ENCODE data around the gene KDM4B. TPM values are rescaled to one million over a fixed set of nuclear protein-coding genes. Genes with fewer than 3 reads are reported as not detected.

Gene KDM4B
- total RNA-seq, 1 experiment from 2014 or later, result 35.9 TPM

DNA sequence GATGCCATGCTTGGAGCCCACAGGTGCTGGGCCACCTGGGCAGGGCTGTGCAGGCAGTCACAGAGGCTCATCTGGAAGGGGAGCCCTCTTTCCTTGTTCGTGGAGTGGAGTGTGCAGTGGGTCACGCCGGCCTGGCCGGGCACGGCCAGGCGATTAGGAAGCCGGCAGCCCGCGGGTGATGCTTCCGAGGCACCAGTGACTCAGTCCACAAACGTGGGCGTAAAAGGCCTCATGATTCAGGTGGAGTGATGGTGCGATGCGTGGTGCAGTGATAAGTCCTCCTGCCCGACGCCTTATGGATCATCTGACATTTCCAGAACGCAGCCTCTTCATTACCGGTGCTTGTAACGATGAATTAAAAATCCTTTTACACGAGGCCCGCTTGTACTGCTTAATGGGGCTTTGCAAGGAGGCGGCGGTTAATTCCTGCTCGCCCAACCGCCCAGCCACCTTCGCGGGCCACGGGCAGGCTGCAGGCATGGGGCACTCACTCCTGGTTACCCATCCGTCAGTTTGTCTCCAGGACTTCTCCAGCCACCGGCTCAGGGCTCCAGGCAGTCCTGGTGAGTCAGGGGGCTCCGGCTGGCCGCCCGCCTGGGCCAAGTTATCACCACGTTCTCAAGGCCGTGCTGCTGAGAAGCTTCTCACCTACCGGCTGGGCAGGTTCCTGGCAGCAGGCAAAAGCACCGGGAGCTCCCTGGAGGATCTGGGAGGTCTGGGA lies 172.4 kb downstream of the KDM4B start:
- no peak overlapping the region for H3K4me3 ChIP-seq (replicated peaks in 1 of 2; ENCODE audit: low read depth in 1 of 2, low read length in 2 of 2)
- H3K27me3 ChIP-seq (ENCODE audit: insufficient read depth, low read length), result no peaks in the 10 kb centered on the region
- no peaks in the 10 kb centered on the region; a peak in 2 of 4 replicates for H3K36me3 ChIP-seq (ENCODE audit: control insufficient read depth in 1 of 2, insufficient read depth in 2 of 2, low read length in 2 of 2)
- H4K20me1 ChIP-seq (ENCODE audit: insufficient read depth), result no peaks in the 10 kb centered on the region
- DNase-seq (ENCODE audit: low read depth, low spot score) (no peak), ATAC-seq (no peak)
- no peak for TF ChIP-seq SIN3A (IDR thresholded peaks at IDR 0.05; ENCODE audit: low read depth)
- no peak for TF ChIP-seq ATF3 (IDR thresholded peaks at IDR 0.05)
- no peak for TF ChIP-seq MAX (IDR thresholded peaks at IDR 0.05)
- TF ChIP-seq ZNF274 (IDR thresholded peaks at IDR 0.05; ENCODE audit: low read depth, low read length), result no peak
- no peak for TF ChIP-seq CEBPB (IDR thresholded peaks at IDR 0.05; ENCODE audit: low read depth)
- no peak for TF ChIP-seq SRF (IDR thresholded peaks at IDR 0.05; ENCODE audit: low read depth)
- no peak for TF ChIP-seq REST (IDR thresholded peaks at IDR 0.05; ENCODE audit: low read depth)
- TF ChIP-seq EZH2 (IDR thresholded peaks at IDR 0.05), result no peak
- TF ChIP-seq TCF7L2 (IDR thresholded peaks at IDR 0.05; ENCODE audit: borderline replicate concordance, extremely low read depth, insufficient read depth, insufficient read length), result no peak
- TF ChIP-seq POLR2A (IDR thresholded peaks at IDR 0.05; ENCODE audit: borderline replicate concordance, extremely low read depth, insufficient read depth, insufficient read length), result no peak
- TF ChIP-seq YY1 (IDR thresholded peaks at IDR 0.05; ENCODE audit: extremely low read depth, insufficient replicate concordance, low read depth, low read length), result no peak
- no peak for TF ChIP-seq FOSL1 (IDR thresholded peaks at IDR 0.05; ENCODE audit: low read depth)
- no peak for TF ChIP-seq ELF1 (IDR thresholded peaks at IDR 0.05; ENCODE audit: borderline replicate concordance, low read depth)
- no peak for TF ChIP-seq POLR2AphosphoS5 (IDR thresholded peaks at IDR 0.05; ENCODE audit: low read depth, low read length)
- no peaks in the 10 kb centered on the region for H3K9me2 ChIP-seq (ENCODE audit: insufficient read depth)
- H3K9me3 ChIP-seq (ENCODE audit: control insufficient read depth in 1 of 2, insufficient read depth in 1 of 2, low read depth in 1 of 2, low read length in 2 of 2), result no peaks in the 10 kb centered on the region
- peaks cover 0 to 9% of the 10 kb centered on the region in 2 experiments; a peak in 3 of 4 replicates for H3K4me1 ChIP-seq (ENCODE audit: control insufficient read depth in 1 of 2, insufficient read depth in 2 of 2, low read length in 2 of 2)
- no TSS peak for BruUV-seq (replicated peaks)
- ChIA-PET POLR2A (no interaction called here), CTCF (no interaction called here), RAD21 (ENCODE audit: low non-redundant PET in 1 of 2, low total read pairs in 2 of 2, uncharacterized antibody in 2 of 2, unreplicated experiment in 2 of 2) (no interaction called here)
- H2AFZ ChIP-seq (ENCODE audit: low read depth, low read length, poor library complexity, severe bottlenecking), result no peak overlapping the region
- no peak overlapping the region for H3K27ac ChIP-seq (ENCODE audit: low read depth, low read length)
- H3K79me2 ChIP-seq (ENCODE audit: insufficient read depth, low read length), result no peaks in the 10 kb centered on the region
- intact Hi-C loops (cut with micrococcal nuclease), result no loop called here
- H3K4me2 ChIP-seq (ENCODE audit: low read length), result no peak overlapping the region
- no peak overlapping the region for H3K9ac ChIP-seq (ENCODE audit: low read length)

Measured in HCT116 (cell line).